ENCODE measurements around the gene VAPB. TPM values are rescaled to one million over a fixed set of nuclear protein-coding genes. Genes with fewer than 3 reads are reported as not detected.
"Not testable (repeated sequence)": the region's sequence is repeated elsewhere in the genome, so short reads cannot be mapped to it uniquely, and the experiment has no call there.

The VAPB gene
- total RNA-seq, 5 donors from 2014 or later (not counting 1 experiment from before 2014, with no cell fraction given): 26.4 to 35.0 (median 30.8) TPM

DNA sequence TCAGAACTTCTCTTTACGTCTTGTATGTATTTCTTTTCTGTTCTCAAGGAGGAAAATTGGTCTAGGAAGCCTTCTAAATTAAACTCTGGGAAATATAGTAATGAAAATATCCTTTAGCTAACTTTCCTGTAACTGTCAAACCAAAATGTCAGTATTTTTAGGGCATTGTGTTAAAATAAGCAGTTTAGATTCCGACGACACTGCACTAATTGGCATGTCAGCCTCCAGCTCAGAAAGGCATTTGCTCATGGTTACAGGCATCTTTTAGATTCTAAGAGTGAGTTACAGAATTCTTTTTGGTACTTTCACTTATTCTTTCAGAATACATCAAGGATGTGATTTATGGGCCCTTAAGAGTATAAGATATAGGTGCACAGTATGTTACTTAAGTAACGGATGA lies 26.1 kb upstream of the VAPB start:
- Mint-ChIP-seq H3K36me3 (peaks cover 47% of the 10 kb centered on the region), H3K4me3 (no peak overlapping the region), H3K4me1 (no peaks in the 10 kb centered on the region), H3K27ac (no peak overlapping the region), H3K27me3 (no peaks in the 10 kb centered on the region), H3K9me3 (no peaks in the 10 kb centered on the region)
- no peaks in the 10 kb centered on the region for H3K27me3 ChIP-seq (replicated peaks in 1 of 2; ENCODE audit: control insufficient read depth in 2 of 2, extremely low read depth in 1 of 2, insufficient read depth in 2 of 2, low read length in 1 of 2)
- CTCF ChIA-PET: no interaction called here
- no peak overlapping the region for H3K27ac ChIP-seq (ENCODE audit: low read length)
- peaks cover 8 to 42% of the 10 kb centered on the region in 2 donors for H3K36me3 ChIP-seq (ENCODE audit: control insufficient read depth in 2 of 2, extremely low read depth in 1 of 2, insufficient read depth in 1 of 2, low read length in 1 of 2)
- WGBS (ENCODE audit: insufficient coverage): 100% methylated on average over 2 of the region's 4 CpGs
- ATAC-seq (replicated peaks in 1 of 4): no peak
- POLR2A ChIA-PET: no interaction called here
- H3K4me1 ChIP-seq (ENCODE audit: control insufficient read depth in 1 of 2, extremely low read depth in 1 of 2, insufficient read depth in 2 of 2, low read length in 2 of 2): no peaks in the 10 kb centered on the region
- H3K9me3 ChIP-seq: no peaks in the 10 kb centered on the region
- no peak overlapping the region for H3K4me3 ChIP-seq (ENCODE audit: control insufficient read depth in 1 of 2, extremely low read depth in 1 of 2, low read length in 1 of 2)
- no peak for DNase-seq

DNA sequence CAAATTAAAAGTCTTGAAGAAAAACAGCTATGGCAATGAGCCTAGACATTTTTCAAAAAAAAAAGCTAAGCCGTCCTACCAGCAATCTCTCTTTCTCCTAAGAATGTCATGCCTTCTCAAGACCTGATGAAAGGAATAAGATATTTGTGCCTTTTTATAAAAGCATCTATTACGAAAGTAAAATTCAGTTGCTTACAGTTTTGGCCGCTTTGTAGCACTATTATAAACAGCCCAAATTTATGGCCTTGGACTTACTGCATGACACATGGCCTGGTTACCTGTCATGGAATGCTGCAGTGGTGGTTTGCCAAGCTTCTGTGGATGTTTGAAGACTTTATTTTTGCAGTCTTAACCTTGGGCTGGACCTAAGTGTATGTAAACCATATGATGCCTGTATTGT lies 22.2 kb upstream of the VAPB start:
- no peaks in the 10 kb centered on the region for H3K4me1 ChIP-seq (ENCODE audit: control insufficient read depth in 1 of 2, extremely low read depth in 1 of 2, insufficient read depth in 2 of 2, low read length in 2 of 2)
- no CpG with 5 or more reads among the region's 3 CpGs for WGBS (ENCODE audit: insufficient coverage)
- Mint-ChIP-seq H3K36me3 (peaks cover 24% of the 10 kb centered on the region), H3K27me3 (no peaks in the 10 kb centered on the region), H3K4me1 (no peaks in the 10 kb centered on the region), H3K9me3 (no peaks in the 10 kb centered on the region), H3K4me3 (no peak overlapping the region), H3K27ac (no peak overlapping the region)
- DNase-seq (no peak), ATAC-seq (replicated peaks in 1 of 4) (no peak)
- no peaks in the 10 kb centered on the region for H3K27me3 ChIP-seq (replicated peaks in 1 of 2; ENCODE audit: control insufficient read depth in 2 of 2, extremely low read depth in 1 of 2, insufficient read depth in 2 of 2, low read length in 1 of 2)
- H3K27ac ChIP-seq (ENCODE audit: low read length): no peak overlapping the region
- H3K9me3 ChIP-seq: no peaks in the 10 kb centered on the region
- no peak overlapping the region for H3K4me3 ChIP-seq (ENCODE audit: control insufficient read depth in 1 of 2, extremely low read depth in 1 of 2, low read length in 1 of 2)
- ChIA-PET POLR2A (no interaction called here), CTCF (no interaction called here)
- H3K36me3 ChIP-seq (ENCODE audit: control insufficient read depth in 2 of 2, extremely low read depth in 1 of 2, insufficient read depth in 1 of 2, low read length in 1 of 2): peaks cover 0 to 10% of the 10 kb centered on the region in 2 donors

DNA sequence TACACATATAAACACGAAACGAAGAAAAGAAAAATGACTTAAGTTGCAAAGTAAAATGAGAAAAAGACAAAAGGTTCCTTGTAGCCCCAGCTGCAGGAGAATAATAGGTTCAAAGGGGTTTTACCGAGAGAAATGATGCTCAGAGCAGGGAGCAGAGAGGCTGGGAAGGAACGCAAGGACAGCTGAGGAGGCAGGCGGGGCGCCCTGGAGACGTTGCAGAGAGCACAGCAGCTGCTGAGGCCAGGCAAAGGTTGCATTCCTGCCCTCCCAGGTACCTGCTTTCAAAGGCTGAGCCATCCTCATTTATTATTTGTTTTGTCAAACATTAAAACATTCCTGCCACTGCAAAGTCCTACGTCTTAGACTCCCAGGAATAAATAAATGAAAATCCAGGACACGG lies 16.2 kb upstream of the VAPB start:
- Mint-ChIP-seq H3K27ac (no peak overlapping the region), H3K4me3 (no peak overlapping the region), H3K36me3 (no peaks in the 10 kb centered on the region), H3K9me3 (no peaks in the 10 kb centered on the region), H3K27me3 (peaks cover 8 to 14% of the 10 kb centered on the region in 2 donors), H3K4me1 (no peaks in the 10 kb centered on the region)
- Histone ChIP-seq H3K4me1 (ENCODE audit: control insufficient read depth in 1 of 2, extremely low read depth in 1 of 2, insufficient read depth in 2 of 2, low read length in 2 of 2) (no peaks in the 10 kb centered on the region), H3K9me3 (no peaks in the 10 kb centered on the region), H3K4me3 (ENCODE audit: control insufficient read depth in 1 of 2, extremely low read depth in 1 of 2, low read length in 1 of 2) (no peak overlapping the region), H3K27me3 (replicated peaks in 1 of 2; ENCODE audit: control insufficient read depth in 2 of 2, extremely low read depth in 1 of 2, insufficient read depth in 2 of 2, low read length in 1 of 2) (no peaks in the 10 kb centered on the region), H3K27ac (ENCODE audit: low read length) (no peak overlapping the region), H3K36me3 (ENCODE audit: control insufficient read depth in 2 of 2, extremely low read depth in 1 of 2, insufficient read depth in 1 of 2, low read length in 1 of 2) (no peaks in the 10 kb centered on the region)
- 92% methylated on average over 3 of the region's 9 CpGs for WGBS (ENCODE audit: insufficient coverage)
- DNase-seq (no peak), ATAC-seq (replicated peaks in 1 of 4) (no peak)
- ChIA-PET POLR2A (no interaction called here), CTCF (no interaction called here)

DNA sequence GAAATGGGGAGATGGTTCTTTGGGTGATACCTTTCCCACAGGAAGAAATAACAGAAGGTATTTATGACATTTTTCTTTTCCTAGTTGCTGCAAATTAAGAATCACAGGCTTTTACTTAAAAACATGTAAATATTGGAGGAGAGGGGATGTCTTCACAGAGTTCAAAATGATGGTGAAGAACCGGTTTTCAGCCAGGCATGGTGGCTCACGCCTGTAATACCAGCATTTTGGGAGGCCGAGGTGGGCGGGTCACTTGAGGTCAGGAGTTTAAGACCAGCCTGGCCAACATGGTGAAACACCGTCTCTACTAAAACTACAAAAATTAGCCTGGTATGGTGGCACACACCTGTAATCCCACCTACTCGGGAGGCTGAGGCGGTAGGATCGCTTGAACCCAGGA lies 15.7 kb upstream of the VAPB start:
- H3K4me3 ChIP-seq (ENCODE audit: control insufficient read depth in 1 of 2, extremely low read depth in 1 of 2, low read length in 1 of 2); DNase-seq; H3K27me3 ChIP-seq (replicated peaks in 1 of 2; ENCODE audit: control insufficient read depth in 2 of 2, extremely low read depth in 1 of 2, insufficient read depth in 2 of 2, low read length in 1 of 2); H3K27ac ChIP-seq (ENCODE audit: low read length); H3K4me1 Mint-ChIP-seq; H3K27ac Mint-ChIP-seq; H3K4me1 ChIP-seq (ENCODE audit: control insufficient read depth in 1 of 2, extremely low read depth in 1 of 2, insufficient read depth in 2 of 2, low read length in 2 of 2); POLR2A ChIA-PET; H3K9me3 ChIP-seq; H3K4me3 Mint-ChIP-seq; H3K36me3 ChIP-seq (ENCODE audit: control insufficient read depth in 2 of 2, extremely low read depth in 1 of 2, insufficient read depth in 1 of 2, low read length in 1 of 2); H3K36me3 Mint-ChIP-seq; ATAC-seq (replicated peaks in 1 of 4); H3K9me3 Mint-ChIP-seq: not testable (repeated sequence)
- CTCF ChIA-PET: interaction anchor here in 1 of 2 donors (0.6 kb wide), 1 partner anchor 14 kb away, joined by 5 read pairs; no protein-coding TSS in a partner anchor
- 96% methylated on average over 5 of the region's 8 CpGs for WGBS (ENCODE audit: insufficient coverage)
- peaks cover 13 to 19% of the 10 kb centered on the region in 2 donors for H3K27me3 Mint-ChIP-seq

DNA sequence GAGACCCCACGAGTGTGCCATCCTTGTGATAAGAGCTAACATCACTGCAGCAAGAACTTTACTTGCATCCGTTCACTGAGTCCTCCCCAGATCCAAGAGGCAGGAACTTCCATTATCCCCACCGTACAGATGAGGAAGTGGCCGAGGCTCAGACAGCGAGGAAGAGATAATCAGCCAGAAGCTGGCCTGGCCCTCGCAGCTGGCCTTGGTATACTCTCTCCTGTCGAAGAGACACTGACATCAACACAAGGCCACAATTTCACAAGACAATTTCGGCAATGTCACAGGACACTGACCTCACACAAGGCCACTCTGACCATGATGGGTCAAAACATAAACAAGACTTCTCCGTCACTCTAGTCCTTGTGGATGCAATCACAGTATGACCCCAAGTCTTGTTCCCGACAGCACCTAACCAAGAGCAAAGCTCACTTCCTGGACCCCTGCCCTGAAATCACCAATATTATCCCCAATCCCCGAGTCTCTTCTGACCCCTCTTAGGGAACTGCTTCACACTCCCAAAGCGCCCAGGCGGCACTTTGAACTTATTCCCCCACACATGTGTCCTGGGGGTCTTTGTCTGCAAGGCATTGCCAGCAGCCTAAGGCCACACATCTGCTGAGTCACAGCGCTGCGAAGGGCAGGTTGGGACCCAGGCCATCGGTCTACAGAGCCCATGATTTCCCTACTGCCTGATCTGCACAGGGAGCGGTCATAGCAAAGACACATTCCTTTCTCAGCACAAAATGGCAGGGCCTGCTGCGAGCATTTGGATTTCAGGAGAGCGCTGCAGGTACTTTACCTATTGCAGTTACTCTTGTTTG lies 14.8 kb upstream of the VAPB start:
- H3K4me1 Mint-ChIP-seq: no peaks in the 10 kb centered on the region
- H3K27ac Mint-ChIP-seq: no peak overlapping the region
- H3K4me1 ChIP-seq (ENCODE audit: control insufficient read depth in 1 of 2, extremely low read depth in 1 of 2, insufficient read depth in 2 of 2, low read length in 2 of 2): no peaks in the 10 kb centered on the region
- H3K27me3 ChIP-seq (replicated peaks in 1 of 2; ENCODE audit: control insufficient read depth in 2 of 2, extremely low read depth in 1 of 2, insufficient read depth in 2 of 2, low read length in 1 of 2): peaks cover 0 to 4% of the 10 kb centered on the region in 2 experiments
- no peak for ATAC-seq (replicated peaks in 1 of 4)
- no peaks in the 10 kb centered on the region for H3K36me3 Mint-ChIP-seq
- POLR2A ChIA-PET: no interaction called here
- no peaks in the 10 kb centered on the region for H3K9me3 ChIP-seq
- CTCF ChIA-PET: interaction anchor here in 1 of 2 donors (0.6 kb wide), 1 partner anchor 15 kb away, joined by 5 read pairs; no protein-coding TSS in a partner anchor
- no peaks in the 10 kb centered on the region for H3K36me3 ChIP-seq (ENCODE audit: control insufficient read depth in 2 of 2, extremely low read depth in 1 of 2, insufficient read depth in 1 of 2, low read length in 1 of 2)
- peaks cover 17 to 22% of the 10 kb centered on the region in 2 donors for H3K27me3 Mint-ChIP-seq
- no peak overlapping the region for H3K27ac ChIP-seq (ENCODE audit: low read length)
- H3K4me3 ChIP-seq (ENCODE audit: control insufficient read depth in 1 of 2, extremely low read depth in 1 of 2, low read length in 1 of 2): no peak overlapping the region
- H3K9me3 Mint-ChIP-seq: no peaks in the 10 kb centered on the region
- no peak overlapping the region for H3K4me3 Mint-ChIP-seq
- 82% methylated on average over 15 of the region's 19 CpGs for WGBS (ENCODE audit: insufficient coverage)
- DNase-seq: no peak

DNA sequence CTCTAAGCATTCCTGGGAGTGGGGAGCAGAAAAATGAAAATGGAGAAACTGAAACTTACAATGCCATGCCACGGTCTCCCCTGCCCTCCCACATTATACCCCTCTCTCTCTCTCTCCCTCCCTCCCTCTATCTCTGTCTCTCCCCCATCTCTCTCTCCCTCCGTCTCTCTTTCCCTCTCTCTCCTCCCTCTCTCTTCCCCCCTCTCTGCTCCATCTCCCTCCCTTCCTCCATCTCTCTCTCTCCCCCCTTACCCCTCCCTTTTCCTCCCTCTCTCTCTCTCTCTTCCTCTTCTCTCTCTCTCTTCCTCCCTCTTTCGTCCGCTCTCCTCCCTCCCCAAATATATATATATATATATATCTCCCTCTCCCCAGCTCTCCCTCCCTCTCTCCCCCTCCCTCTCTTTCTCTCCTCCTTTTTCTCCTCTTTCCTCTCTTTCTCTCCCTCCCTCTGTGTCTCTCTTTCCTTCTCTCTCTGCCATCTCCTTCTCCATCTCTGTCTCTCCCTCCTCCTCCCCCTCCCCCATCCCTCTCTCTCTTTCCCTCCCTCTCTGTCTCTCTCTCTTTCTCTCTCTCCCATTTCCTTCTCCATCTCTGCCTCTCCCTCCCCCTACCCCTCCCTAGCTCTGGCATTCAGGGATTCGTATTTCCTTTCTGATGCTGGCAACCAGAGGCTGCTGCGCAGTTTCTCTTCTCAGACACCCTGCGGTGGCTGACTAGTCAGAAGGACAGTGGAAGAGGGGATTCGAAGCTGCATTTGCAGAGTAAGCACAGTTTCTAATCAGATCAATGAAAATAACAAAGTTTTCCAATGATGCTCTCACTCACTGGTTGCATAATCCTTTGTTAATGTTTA lies 13.9 kb upstream of the VAPB start:
- no peak for DNase-seq
- H3K36me3 Mint-ChIP-seq: no peaks in the 10 kb centered on the region
- Histone ChIP-seq H3K4me3 (ENCODE audit: control insufficient read depth in 1 of 2, extremely low read depth in 1 of 2, low read length in 1 of 2) (no peak overlapping the region), H3K27ac (ENCODE audit: low read length) (no peak overlapping the region), H3K4me1 (ENCODE audit: control insufficient read depth in 1 of 2, extremely low read depth in 1 of 2, insufficient read depth in 2 of 2, low read length in 2 of 2) (no peaks in the 10 kb centered on the region), H3K9me3 (no peaks in the 10 kb centered on the region), H3K27me3 (replicated peaks in 1 of 2; ENCODE audit: control insufficient read depth in 2 of 2, extremely low read depth in 1 of 2, insufficient read depth in 2 of 2, low read length in 1 of 2) (peaks cover 0 to 4% of the 10 kb centered on the region in 2 experiments), H3K36me3 (ENCODE audit: control insufficient read depth in 2 of 2, extremely low read depth in 1 of 2, insufficient read depth in 1 of 2, low read length in 1 of 2) (no peaks in the 10 kb centered on the region)
- no peak overlapping the region for H3K27ac Mint-ChIP-seq
- H3K4me3 Mint-ChIP-seq: no peak overlapping the region
- WGBS (ENCODE audit: insufficient coverage): 63% methylated on average over 3 of the region's 8 CpGs
- no peaks in the 10 kb centered on the region for H3K4me1 Mint-ChIP-seq
- H3K27me3 Mint-ChIP-seq: peaks cover 21 to 27% of the 10 kb centered on the region in 2 donors
- ChIA-PET CTCF (interaction anchor here in 1 of 2 donors (0.8 kb wide), 1 partner anchor 133 kb away, joined by 7 read pairs; no protein-coding TSS in a partner anchor), POLR2A (interaction anchor here in 1 of 2 donors (0.6 kb wide), 1 partner anchor 76 kb away, joined by 4 read pairs; no protein-coding TSS in a partner anchor)
- no peaks in the 10 kb centered on the region for H3K9me3 Mint-ChIP-seq
- ATAC-seq (replicated peaks in 1 of 4): no peak
